AG04449 (cell line): ENCODE results near the gene CD59.

Source experiments
- CTCF ChIA-PET: fragments of 350-600 bp; formaldehyde crosslinking; extraction: SDS; loops from one replicate; lab custom pipeline; 2021; ENCODE audit warnings: antibody characterized with exemption; lab: Yijun Ruan, JAX
- POLR2A ChIA-PET: fragments of 400-600, 350-600 bp; formaldehyde crosslinking; extraction: SDS; loops from one replicate; lab custom pipeline; 2020; ENCODE audit warnings: antibody characterized with exemption, inconsistent platforms; lab: Yijun Ruan, JAX
- DNase-seq: peaks from one replicate; pipeline ENCODE4 v3.0.0-alpha.2; 2010; ENCODE audit warnings: low read depth, low spot score
- H3K4me3 ChIP-seq: 2 replicates; pipeline ENCODE4 v1.5.1; 2011; ENCODE audit warnings: low read depth, mild to moderate bottlenecking, control low read depth, low read length
- CTCF ChIP-seq: IDR thresholded peaks from one replicate; pipeline ENCODE4 v1.5.1; 2011; ENCODE audit warnings: mild to moderate bottlenecking, moderate library complexity, low read length, control low read depth, inconsistent platforms; ENCODE audit not compliant: insufficient read depth; ENCODE audit errors: missing control alignments

The CD59 gene

GRCh38 chr11:33692013-33692504 lies 44.2 kb downstream of the CD59 start:
- CTCF ChIA-PET = interaction anchor here (1.0 to 12.5 kb wide), 11 partner anchors 11 to 329 kb away, joined by 3 to 396 read pairs (median 7); partner anchors contain the start of gene CD59
- DNase-seq = peak; percentile 88
- POLR2A ChIA-PET = interaction anchor here (0.5 to 3.5 kb wide), 9 partner anchors 9 to 338 kb away, joined by 3 to 31 read pairs (median 4); partner anchors contain the start of genes C11orf91 and CD59
- peak overlapping the region; percentile 38 for H3K4me3 ChIP-seq
- no peak for TF ChIP-seq CTCF

GRCh38 chr11:33691066-33691864 lies 45.0 kb downstream of the CD59 start:
- no peak overlapping the region for H3K4me3 ChIP-seq
- TF ChIP-seq CTCF = no peak
- ChIA-PET POLR2A (interaction anchor here (0.5 to 3.5 kb wide), 11 partner anchors 9 to 337 kb away, joined by 3 to 31 read pairs (median 5); partner anchors contain the start of genes C11orf91 and CD59), CTCF (interaction anchor here (0.9 to 12.5 kb wide), 12 partner anchors 12 to 525 kb away, joined by 3 to 396 read pairs (median 16); no protein-coding TSS in a partner anchor)
- no peak for DNase-seq

- H3K4me3 ChIP-seq = no peak overlapping the region
- TF ChIP-seq CTCF = no peak
- CTCF ChIA-PET = interaction anchor here (0.8 to 12.5 kb wide), 17 partner anchors 12 to 524 kb away, joined by 3 to 396 read pairs (median 9); no protein-coding TSS in a partner anchor
- DNase-seq = peak; percentile 98
- POLR2A ChIA-PET = interaction anchor here (0.6 to 3.5 kb wide), 10 partner anchors 8 to 529 kb away, joined by 3 to 31 read pairs (median 4); partner anchors contain the start of genes C11orf91, CD59 and CSTF3
These were observed 45.7 kb downstream of the CD59 start for GRCh38 chr11:33690290-33691065.

- POLR2A ChIA-PET = interaction anchor here (0.8 to 3.5 kb wide), 7 partner anchors 11 to 528 kb away, joined by 3 to 31 read pairs (median 3); partner anchors contain the start of genes C11orf91, CD59 and CSTF3
- H3K4me3 ChIP-seq = no peak overlapping the region
- no peak for DNase-seq
- TF ChIP-seq CTCF = no peak
- CTCF ChIA-PET = interaction anchor here (0.6 to 12.5 kb wide), 21 partner anchors 11 to 528 kb away, joined by 3 to 396 read pairs (median 5); partner anchors contain the start of genes C11orf91 and KIAA1549L
These were observed 46.7 kb downstream of the CD59 start for GRCh38 chr11:33689501-33689900.

- ChIA-PET CTCF (interaction anchor here (0.6 to 12.5 kb wide), 22 partner anchors 11 to 527 kb away, joined by 3 to 396 read pairs (median 6); partner anchors contain the start of genes C11orf91 and KIAA1549L), POLR2A (interaction anchor here (1.1 to 1.9 kb wide), 2 partner anchors 225 to 317 kb away, joined by 3 to 5 read pairs; no protein-coding TSS in a partner anchor)
- TF ChIP-seq CTCF = no peak
- no peak overlapping the region for H3K4me3 ChIP-seq
- no peak for DNase-seq
These were observed 47.1 kb downstream of the CD59 start for GRCh38 chr11:33689085-33689484.
